Smooth muscle cell (in vitro differentiated cells): ENCODE measurements around the gene WDR87. TPM values are rescaled to one million over a fixed set of nuclear protein-coding genes. Genes with fewer than 3 reads are reported as not detected.

Experiments used
- DNase-seq: peaks from one replicate; lab custom pipeline; 2025; ENCODE audit not compliant: unreplicated experiment; lab: John Stamatoyannopoulos, UW
- H2AFZ ChIP-seq: fragments of 200-600 bp; sonication (generic); 2 replicates; pipeline ENCODE4 v1.6.0; 2016; ENCODE audit warnings: antibody characterized with exemption, low read depth, mild to moderate bottlenecking
- H3F3A ChIP-seq: fragments of 200-600 bp; sonication (generic); 2 replicates; pipeline ENCODE4 v1.6.0; 2017; ENCODE audit warnings: antibody characterized with exemption, low read depth
- H3K27ac ChIP-seq: fragments of 200-600 bp; sonication (generic); 2 replicates; pipeline ENCODE4 v1.5.1; 2016; ENCODE audit warnings: low read depth, mild to moderate bottlenecking
- H3K27me3 ChIP-seq: fragments of 200-600 bp; sonication (generic); 2 replicates; pipeline ENCODE4 v1.6.1; 2016; ENCODE audit warnings: low read depth, mild to moderate bottlenecking
- H3K36me3 ChIP-seq: fragments of 200-600 bp; sonication (generic); 2 replicates; pipeline ENCODE4 v1.5.1; 2016; ENCODE audit warnings: low read depth
- H3K4me1 ChIP-seq: fragments of 200-600 bp; sonication (generic); 2 replicates; pipeline ENCODE4 v1.5.1; 2016; ENCODE audit warnings: low read depth
- H3K4me2 ChIP-seq: fragments of 200-600 bp; sonication (generic); 2 replicates; pipeline ENCODE4 v1.6.0; 2016; ENCODE audit warnings: mild to moderate bottlenecking
- H3K4me3 ChIP-seq: fragments of 200-600 bp; sonication (generic); 2 replicates; pipeline ENCODE4 v1.5.1; 2016; ENCODE audit warnings: mild to moderate bottlenecking
- H3K79me2 ChIP-seq: fragments of 200-600 bp; sonication (generic); 2 replicates; pipeline ENCODE4 v1.6.0; 2016; ENCODE audit warnings: low read depth, mild to moderate bottlenecking
- H3K9ac ChIP-seq: fragments of 200-600 bp; sonication (generic); 2 replicates; pipeline ENCODE4 v1.6.0; 2016; ENCODE audit warnings: low read depth
- H3K9me3 ChIP-seq: fragments of 200-600 bp; sonication (generic); replicated peaks from 2 replicates; pipeline ENCODE4 v1.5.1; 2016; ENCODE audit warnings: low read depth
- H4K20me1 ChIP-seq: fragments of 200-600 bp; sonication (generic); 2 replicates; pipeline ENCODE4 v1.6.0; 2016; ENCODE audit warnings: low read depth
- WGBS: methylation state at CpG from one replicate; pipeline ENCODE4 v1.1.7; 2016; ENCODE audit warnings: low lambda C conversion rate; 5-methylcytosine and 5-hydroxymethylcytosine counted together
- polyA plus RNA-seq: library from polyadenylated mRNA; unstranded; fragments of >200 nt; fragmentation: Nextera tagmentation; extraction: Ambion mirVana; gene quantifications from 2 replicates; pipeline ENCODE4 v1.2.1, GENCODE V29; 2016
- total RNA-seq: library from RNA; depleted of rRNA; stranded (reverse); fragments of >200 nt; gene quantifications from 2 replicates; pipeline ENCODE4 v1.2.3, GENCODE V29; 2014
- TF ChIP-seq, protein P1 (sequence below): fragments of 200-600 bp; sonication (generic); IDR thresholded peaks from 2 replicates; pipeline ENCODE4 v1.5.1; 2017; ENCODE audit warnings: borderline replicate concordance, mild to moderate bottlenecking, antibody characterized with exemption; ENCODE audit not compliant: insufficient read depth, poor library complexity, severe bottlenecking

WDR87 gene
- total and polyA plus RNA-seq, 2 experiments from 2014 or later, result not detected

- Histone ChIP-seq H3F3A (no peaks in the 10 kb centered on the region), H3K9ac (no peak overlapping the region), H3K36me3 (no peaks in the 10 kb centered on the region), H3K9me3 (no peaks in the 10 kb centered on the region), H3K4me1 (no peaks in the 10 kb centered on the region), H4K20me1 (peaks cover 8% of the 10 kb centered on the region), H3K27ac (no peak overlapping the region), H3K27me3 (no peaks in the 10 kb centered on the region), H3K79me2 (peaks cover 4% of the 10 kb centered on the region), H2AFZ (no peak overlapping the region), H3K4me3 (no peak overlapping the region), H3K4me2 (no peak overlapping the region)
- DNase-seq, result no peak
- TF ChIP-seq, protein P1, sequence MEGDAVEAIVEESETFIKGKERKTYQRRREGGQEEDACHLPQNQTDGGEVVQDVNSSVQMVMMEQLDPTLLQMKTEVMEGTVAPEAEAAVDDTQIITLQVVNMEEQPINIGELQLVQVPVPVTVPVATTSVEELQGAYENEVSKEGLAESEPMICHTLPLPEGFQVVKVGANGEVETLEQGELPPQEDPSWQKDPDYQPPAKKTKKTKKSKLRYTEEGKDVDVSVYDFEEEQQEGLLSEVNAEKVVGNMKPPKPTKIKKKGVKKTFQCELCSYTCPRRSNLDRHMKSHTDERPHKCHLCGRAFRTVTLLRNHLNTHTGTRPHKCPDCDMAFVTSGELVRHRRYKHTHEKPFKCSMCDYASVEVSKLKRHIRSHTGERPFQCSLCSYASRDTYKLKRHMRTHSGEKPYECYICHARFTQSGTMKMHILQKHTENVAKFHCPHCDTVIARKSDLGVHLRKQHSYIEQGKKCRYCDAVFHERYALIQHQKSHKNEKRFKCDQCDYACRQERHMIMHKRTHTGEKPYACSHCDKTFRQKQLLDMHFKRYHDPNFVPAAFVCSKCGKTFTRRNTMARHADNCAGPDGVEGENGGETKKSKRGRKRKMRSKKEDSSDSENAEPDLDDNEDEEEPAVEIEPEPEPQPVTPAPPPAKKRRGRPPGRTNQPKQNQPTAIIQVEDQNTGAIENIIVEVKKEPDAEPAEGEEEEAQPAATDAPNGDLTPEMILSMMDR, result no peak
- 91% methylated on average over 2 of the region's 2 CpGs for WGBS
These were observed 8.5 kb upstream of the WDR87 start for GRCh38 chr19:37914908-37915307.

GRCh38 chr19:37909661-37910199 is 3.3 kb upstream of the WDR87 start:
- H4K20me1 ChIP-seq, result peaks cover 8% of the 10 kb centered on the region
- H3K9ac ChIP-seq, result no peak overlapping the region
- no peak overlapping the region for H3K27ac ChIP-seq

DNA sequence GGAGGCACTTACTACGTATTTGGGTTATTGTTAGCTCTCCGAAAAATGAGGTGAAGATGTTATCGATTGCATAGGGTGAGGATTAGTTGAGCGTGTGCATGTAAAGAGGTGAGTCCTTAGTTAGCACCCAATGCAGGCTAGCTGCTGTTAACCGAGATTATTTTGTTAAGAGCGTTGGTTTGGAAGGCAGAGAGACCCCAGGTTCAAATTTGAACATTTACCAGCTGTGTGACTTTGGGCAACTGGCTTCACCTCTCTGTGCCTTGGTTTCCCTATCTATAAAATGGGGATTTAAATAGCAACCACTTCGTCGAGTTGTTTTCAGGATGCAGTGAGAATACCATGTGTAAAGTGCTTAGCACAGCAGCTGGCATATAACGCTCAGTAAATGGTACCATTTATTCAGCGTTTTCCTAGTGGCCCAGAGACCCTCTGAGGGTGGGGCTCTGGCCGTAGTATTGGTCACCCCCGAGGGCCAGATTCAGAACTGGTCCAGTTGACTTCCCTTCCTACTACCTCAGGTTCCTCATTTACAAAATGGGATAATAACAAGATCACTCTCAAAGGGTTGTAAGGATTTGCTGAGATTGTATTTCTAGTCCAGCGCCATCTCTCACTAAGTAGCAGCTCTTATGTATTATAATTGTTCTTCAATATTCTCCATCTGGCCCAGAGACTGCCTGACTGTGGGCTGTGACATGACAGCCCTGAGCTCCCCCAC is 1.5 kb upstream of the WDR87 start:
- H4K20me1 ChIP-seq, result peaks cover 8% of the 10 kb centered on the region
- H3K9ac ChIP-seq, result peak overlapping the region; percentile 74
- DNase-seq, result no peak
- no peak overlapping the region for H3K27ac ChIP-seq
- H2AFZ ChIP-seq, result peak overlapping the region; percentile 89
- H3K36me3 ChIP-seq, result no peaks in the 10 kb centered on the region
- TF ChIP-seq, protein P1, result no peak
- 39% methylated on average over 13 of the region's 13 CpGs for WGBS
- H3F3A ChIP-seq, result no peaks in the 10 kb centered on the region
- H3K4me3 ChIP-seq, result peak overlapping the region; percentile 89
- H3K4me2 ChIP-seq, result peak overlapping the region; percentile 98
- no peaks in the 10 kb centered on the region for H3K27me3 ChIP-seq
- H3K9me3 ChIP-seq, result no peaks in the 10 kb centered on the region
- H3K4me1 ChIP-seq, result no peaks in the 10 kb centered on the region
- H3K79me2 ChIP-seq, result peaks cover 29% of the 10 kb centered on the region

More at GRCh38 chr19:37909661-37910199, 3.3 kb upstream of the WDR87 start:
- no peak overlapping the region for H3K4me3 ChIP-seq
- TF ChIP-seq, protein P1, result no peak
- no peak overlapping the region for H3K4me2 ChIP-seq
- WGBS, result 76% methylated on average over 6 of the region's 6 CpGs
- no peak for DNase-seq
- no peak overlapping the region for H2AFZ ChIP-seq
- no peaks in the 10 kb centered on the region for H3K36me3 ChIP-seq
- H3F3A ChIP-seq, result no peaks in the 10 kb centered on the region
- H3K27me3 ChIP-seq, result no peaks in the 10 kb centered on the region
- no peaks in the 10 kb centered on the region for H3K9me3 ChIP-seq
- H3K4me1 ChIP-seq, result no peaks in the 10 kb centered on the region
- H3K79me2 ChIP-seq, result peaks cover 29% of the 10 kb centered on the region
